HG03066 (cell line): ENCODE results near the gene KIFC3.
"Not testable (repeated sequence)": the region's sequence is repeated elsewhere in the genome, so short reads cannot be mapped to it uniquely, and the experiment has no call there.

Experiments
- ATAC-seq: cut with Tn5 transposase; IDR thresholded peaks from one replicate; pipeline ENCODE4 v1.9.1; 2021; ENCODE audit warnings: low read depth; ENCODE audit not compliant: unreplicated experiment

Gene KIFC3

GRCh38 chr16:57826052-57826451 is 23.8 kb upstream of the KIFC3 start:
- ATAC-seq, result no peak

- ATAC-seq, result no peak
Observed at GRCh38 chr16:57825298-57826044, 23.2 kb upstream of the KIFC3 start.

- ATAC-seq, result no peak
Observed at GRCh38 chr16:57824888-57825287, 22.6 kb upstream of the KIFC3 start.

GRCh38 chr16:57823836-57824235 is 21.5 kb upstream of the KIFC3 start:
- no peak for ATAC-seq

GRCh38 chr16:57822856-57823255 is 20.6 kb upstream of the KIFC3 start:
- ATAC-seq, result no peak

GRCh38 chr16:57822018-57822553 is 19.8 kb upstream of the KIFC3 start:
- ATAC-seq, result no peak

- ATAC-seq, result no peak
Observed at GRCh38 chr16:57821149-57821971, 19.1 kb upstream of the KIFC3 start.

GRCh38 chr16:57818377-57819064 is 16.2 kb upstream of the KIFC3 start:
- no peak for ATAC-seq

- no peak for ATAC-seq
Observed at GRCh38 chr16:57817680-57818079, 15.4 kb upstream of the KIFC3 start.

GRCh38 chr16:57815987-57816745 is 13.9 kb upstream of the KIFC3 start:
- ATAC-seq, result peak; percentile 70

- ATAC-seq, result no peak
Observed at GRCh38 chr16:57814896-57815295, 12.6 kb upstream of the KIFC3 start.

GRCh38 chr16:57813466-57813865 is 11.2 kb upstream of the KIFC3 start:
- ATAC-seq, result no peak

GRCh38 chr16:57811340-57811739 is 9.0 kb upstream of the KIFC3 start:
- ATAC-seq, result not testable (repeated sequence)

GRCh38 chr16:57810197-57811031 is 8.1 kb upstream of the KIFC3 start:
- peak; percentile 100 for ATAC-seq

- ATAC-seq, result peak; percentile 7
Observed at GRCh38 chr16:57809276-57810196, 7.2 kb upstream of the KIFC3 start.

GRCh38 chr16:57808589-57809228 is 6.4 kb upstream of the KIFC3 start:
- ATAC-seq, result no peak

GRCh38 chr16:57807968-57808528 is 5.8 kb upstream of the KIFC3 start:
- ATAC-seq, result no peak
